Stimulated activated CD8-positive, alpha-beta memory T cell treated with anti-CD3 and anti-CD28 coated beads, Interleukin-7, amount 100 ng/mL, for 48 hours (primary cell): ENCODE measurements around the gene SLC12A3.
"Not testable (repeated sequence)": the region's sequence is repeated elsewhere in the genome, so short reads cannot be mapped to it uniquely, and the experiment has no call there.

ENCODE experiments used
- DNase-seq, 2 donors: peaks; one replicate each; pipeline ENCODE4 v3.0.0-alpha.2; 2020; ENCODE audit warnings: low read depth in 1 of 2; ENCODE audit errors: extremely low read depth in 1 of 2

The SLC12A3 gene

DNA sequence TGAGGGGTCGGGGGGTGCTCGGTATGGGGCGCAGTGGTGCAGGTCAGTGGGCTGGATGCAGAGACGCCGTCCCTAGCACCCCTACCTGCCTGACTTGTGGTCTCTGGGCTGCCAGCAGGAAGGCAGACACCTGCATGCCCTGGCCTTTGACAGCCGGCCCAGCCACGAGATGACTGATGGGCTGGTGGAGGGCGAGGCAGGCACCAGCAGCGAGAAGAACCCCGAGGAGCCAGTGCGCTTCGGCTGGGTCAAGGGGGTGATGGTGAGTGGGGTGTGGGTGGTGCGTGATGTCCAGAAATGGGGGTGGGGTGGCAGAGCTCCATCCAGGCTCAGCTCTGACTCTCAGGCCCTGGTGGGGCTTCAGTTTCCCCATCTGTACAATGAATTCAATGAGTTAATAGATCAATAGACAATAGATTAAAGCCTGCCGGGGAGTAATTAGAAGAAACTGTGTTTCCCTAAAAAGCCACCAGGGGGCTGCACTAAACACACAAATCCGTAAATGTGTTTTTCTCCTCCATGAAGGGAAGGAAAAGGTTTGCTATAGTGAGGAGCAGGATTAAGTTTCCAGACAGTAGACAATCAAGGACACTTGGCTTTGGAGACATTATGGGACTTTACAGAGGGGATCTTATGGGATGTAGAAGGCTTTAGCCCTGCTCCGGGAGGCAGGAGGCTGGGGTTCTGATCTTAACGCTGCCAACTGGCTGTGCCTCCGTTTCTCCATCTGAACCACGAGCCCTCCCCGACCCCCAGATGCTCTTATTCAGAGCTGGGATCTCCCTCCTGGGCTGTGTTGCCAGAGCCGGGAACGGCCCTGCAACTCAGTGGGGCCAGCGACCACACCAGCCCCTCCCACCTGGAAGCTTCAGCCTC is 2.2 kb downstream of the SLC12A3 start:
- no peak for DNase-seq

DNA sequence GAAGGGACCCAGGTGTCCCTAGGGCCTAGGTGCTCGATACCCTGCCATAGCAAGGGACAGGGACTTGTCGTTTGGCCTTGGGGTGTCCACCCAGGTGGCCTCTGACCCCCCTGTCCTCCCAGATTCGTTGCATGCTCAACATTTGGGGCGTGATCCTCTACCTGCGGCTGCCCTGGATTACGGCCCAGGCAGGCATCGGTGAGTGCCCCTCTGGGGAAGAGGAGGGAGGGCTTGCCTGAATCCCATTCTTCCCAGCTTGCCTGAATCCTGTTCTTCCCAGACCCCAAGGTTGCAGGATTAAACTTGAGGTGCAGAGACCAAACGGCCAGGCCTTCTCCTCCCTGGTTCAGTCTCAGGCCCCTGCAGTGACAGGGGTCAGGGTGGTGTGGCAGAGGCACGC is 3.2 kb downstream of the SLC12A3 start:
- DNase-seq = no peak

DNA sequence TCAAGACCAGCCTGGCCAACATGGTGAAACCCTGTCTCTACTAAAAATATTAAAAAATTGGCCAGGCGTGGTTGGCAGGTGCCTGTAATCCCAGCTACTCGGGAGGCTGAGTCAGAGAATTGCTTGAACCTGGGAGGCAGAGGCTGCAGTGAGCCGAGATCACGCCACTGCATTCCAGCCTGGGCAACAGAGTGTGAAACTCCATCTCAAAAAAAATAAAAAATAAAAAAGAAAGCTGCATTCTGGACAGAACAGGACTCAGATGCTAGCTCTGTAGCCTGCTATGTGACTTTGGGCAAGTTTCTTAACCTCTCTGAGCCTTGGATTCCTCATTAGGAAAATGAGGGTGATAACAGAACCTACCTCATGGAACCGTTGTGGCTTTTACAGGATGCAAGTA is 3.8 kb downstream of the SLC12A3 start:
- not testable (repeated sequence) for DNase-seq

DNA sequence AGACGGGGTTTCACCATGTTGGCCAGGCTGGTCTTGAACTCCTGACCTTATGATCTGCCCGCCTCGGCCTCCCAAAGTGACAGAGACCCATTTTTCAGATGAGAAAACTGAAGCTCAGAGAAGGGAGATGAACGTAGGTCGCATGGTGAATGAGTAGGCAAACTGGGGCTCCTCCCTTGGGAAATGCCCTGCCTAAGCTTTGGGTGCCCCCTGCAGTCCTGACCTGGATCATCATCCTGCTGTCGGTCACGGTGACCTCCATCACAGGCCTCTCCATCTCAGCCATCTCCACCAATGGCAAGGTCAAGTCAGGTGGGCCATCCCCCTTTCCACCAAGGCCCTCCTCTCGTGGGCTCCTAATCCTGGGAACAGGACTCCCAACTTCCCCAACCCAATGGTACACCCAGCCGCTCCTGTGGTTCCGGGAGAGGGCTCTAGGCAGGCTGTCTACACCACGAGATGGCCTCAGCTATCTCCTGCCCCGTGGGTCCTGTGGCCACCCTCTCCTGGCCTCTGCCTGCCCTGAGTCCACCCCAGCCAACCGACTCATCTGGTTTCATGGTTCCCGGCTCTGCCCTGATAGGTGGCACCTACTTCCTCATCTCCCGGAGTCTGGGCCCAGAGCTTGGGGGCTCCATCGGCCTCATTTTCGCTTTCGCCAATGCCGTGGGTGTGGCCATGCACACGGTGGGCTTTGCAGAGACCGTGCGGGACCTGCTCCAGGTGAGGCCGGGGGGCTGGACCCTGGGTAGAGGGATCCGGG is 4.7 kb downstream of the SLC12A3 start:
- peak in 1 of 2 donors; percentile 37 for DNase-seq

DNA sequence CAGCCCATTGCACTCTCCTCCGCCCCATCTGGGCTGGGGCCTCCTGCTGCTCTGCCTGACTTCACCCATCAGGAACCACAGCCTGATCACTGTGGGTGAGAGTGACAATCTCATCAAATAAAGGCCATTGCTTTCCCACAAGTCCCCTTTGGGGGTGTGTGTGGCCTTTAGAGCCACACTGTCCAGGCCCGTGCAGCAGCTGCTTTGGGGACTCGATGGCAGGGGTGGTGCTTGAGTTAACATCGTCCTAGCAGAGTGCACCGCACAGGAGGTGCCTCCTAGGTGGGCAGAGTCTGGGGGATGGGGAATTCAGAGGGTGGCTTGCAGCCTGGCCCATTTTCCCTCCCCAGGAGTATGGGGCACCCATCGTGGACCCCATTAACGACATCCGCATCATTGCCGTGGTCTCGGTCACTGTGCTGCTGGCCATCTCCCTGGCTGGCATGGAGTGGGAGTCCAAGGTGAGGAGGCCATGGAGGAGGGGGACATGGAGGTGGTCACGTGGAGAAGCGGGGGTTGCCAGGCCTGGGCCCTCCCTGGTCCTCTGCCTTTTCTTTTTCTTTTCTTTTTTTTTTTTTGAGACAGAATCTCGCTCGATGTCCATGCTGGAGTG is 5.4 kb downstream of the SLC12A3 start:
- DNase-seq = no peak

DNA sequence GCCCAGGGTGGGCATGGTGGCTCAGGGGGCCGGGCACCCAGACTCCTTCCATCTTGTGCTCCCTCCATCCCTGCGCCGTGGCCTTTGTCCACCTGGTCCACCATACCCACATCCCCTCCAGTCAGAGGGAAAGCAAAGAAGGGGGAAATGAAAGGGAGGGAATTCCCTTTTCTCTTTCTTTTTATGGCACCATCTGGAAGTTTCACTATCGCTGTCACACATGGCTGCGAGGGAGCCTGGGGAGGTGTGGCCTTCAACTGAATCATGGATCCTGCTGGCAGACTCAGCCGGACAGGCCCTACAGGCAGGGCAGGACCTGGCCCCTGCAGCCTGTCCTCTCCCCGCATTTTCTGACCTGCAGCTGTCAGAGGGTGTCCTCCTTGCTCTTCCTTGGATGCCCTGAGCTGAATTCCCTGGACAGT is 6.2 kb downstream of the SLC12A3 start:
- DNase-seq = no peak

DNA sequence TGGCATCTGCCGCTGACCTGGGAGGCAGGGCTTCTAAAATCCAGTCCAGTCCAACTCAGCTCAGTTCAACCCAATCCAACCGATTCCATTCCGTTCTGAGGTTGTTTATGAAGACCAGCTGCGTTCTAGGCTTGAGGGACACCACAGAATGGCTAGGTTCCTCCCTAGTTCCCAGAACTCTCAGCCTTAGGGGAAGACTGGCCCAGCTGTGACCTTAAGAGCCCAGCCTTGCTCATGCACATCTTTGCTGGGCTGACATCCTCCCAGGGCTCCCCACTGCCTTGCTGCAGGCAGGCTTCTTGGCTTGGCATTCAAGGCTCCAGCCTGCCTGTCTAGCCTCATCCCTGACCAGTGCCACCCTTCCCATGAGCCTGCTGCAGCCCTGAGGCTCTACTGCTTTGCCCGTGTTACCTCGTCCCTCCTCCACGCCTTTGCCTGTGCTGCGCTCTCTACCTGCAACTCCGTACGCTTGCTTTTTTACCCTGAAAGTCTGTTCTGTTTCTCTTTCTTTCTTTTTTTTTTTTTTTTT is 7.9 kb downstream of the SLC12A3 start:
- DNase-seq = no peak

DNA sequence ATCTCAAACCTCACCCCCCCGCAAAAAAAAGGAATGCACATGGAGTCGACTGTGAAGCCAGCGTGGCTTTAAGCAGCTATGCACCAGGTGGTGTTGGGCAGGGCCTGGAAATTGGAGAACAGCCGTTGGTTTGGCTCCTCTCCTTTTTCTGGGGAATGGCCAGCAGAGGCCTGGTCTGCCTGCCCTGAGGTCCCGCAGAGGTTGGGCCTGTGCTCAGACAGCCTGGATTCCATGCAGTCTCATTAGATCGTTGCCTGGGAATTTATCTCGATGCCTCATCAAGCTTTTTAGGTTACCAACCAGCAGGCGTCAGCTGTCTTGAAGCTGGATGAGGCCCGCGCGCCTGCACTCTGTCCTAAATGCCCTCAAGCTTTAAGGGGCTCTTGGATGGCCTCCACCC is 9.8 kb downstream of the SLC12A3 start:
- DNase-seq = no peak

DNA sequence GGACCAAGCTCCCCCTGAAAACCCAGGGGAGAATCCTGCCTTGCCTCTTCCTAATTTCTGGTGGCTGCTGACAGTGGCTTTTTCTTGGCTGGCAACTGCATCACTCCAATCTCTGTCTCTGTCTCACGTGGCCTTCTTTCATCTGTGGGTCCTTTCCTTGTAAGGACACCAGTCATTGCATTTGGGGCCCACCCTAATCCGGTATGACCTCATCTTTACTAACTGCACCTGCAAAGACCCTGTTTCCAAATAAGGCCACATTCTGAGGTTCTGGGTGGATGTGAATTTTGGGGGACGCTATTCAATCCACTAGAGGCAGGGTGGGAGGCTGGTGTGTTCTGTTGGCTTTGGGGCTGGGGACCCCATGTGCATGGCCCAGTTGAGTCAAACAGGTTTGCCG is 11.0 kb downstream of the SLC12A3 start:
- DNase-seq = no peak

DNA sequence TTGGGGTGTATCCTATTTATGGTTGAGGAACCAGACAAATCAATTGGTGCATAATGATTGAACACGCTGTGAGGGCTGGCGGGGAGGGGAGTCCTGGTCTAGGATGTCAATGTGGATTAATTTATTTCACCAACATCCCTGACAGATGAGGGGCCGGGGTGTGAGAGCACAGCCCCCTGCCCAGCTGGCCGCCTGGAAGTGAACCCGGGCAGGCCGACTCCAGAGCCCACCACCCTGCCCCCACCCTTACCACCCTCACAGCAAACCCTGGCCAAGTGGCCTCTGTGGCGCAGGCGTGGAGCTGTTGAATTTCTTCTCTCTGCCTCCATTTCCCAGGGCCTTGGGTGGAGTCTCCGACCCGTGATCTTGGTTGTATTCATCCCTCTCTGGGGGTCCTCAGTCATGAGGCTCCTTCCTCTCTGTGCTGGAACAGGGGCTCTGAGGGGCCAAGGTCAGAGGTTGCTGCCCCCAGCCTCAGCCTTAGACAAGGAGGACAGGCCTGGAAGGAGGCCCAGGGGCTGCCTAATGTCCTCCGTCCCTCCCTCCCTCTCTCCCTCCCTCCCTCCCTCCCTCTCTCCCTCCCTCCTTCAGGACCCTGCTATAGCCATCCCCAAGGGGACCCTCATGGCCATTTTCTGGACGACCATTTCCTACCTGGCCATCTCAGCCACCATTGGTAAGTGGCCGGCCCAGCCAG is 12.6 kb downstream of the SLC12A3 start:
- no peak for DNase-seq

DNA sequence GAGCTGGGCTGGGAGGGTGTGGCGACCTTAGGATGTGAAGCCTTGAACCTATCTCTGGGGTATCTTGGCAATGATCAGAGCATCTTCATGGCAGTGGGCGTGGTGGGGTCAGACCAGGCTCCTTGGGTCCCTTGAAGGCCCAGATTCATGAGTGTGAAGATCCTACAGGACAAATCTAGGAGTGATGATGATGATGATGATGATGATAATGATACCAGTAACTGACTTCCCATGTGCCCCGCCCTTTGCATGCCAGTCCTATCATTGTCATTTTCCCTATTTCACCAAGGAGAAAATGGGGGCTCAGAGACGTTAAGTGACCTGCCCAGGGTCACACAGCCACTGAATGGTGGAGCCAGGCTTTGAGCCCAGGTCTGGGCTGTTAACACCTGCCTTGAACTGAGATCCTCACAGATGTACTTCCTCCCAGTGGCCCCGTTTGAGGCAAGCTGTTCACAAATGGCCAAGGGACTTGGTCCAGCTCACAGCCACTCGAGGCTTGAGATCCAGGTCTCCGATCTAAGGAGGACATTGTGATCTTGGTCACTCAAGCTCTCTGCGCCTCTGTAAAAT is 13.4 kb downstream of the SLC12A3 start:
- DNase-seq = no peak

DNA sequence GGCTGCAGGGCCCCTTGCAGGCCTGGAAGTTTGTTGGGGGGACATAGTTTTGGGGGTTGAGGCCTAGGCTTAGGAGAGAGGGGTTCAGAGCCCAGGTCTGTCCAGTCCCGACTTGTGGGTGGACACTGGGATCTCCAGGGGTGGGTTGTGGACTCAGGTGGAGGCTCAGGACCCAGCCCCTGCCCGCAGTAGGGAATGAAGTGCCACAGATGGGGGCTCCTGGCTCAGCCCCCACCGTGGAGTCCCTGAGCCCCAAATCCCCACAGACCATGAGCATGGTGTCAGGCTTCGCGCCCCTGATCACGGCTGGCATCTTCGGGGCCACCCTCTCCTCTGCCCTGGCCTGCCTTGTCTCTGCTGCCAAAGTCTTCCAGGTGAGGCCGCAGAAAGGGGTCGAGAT is 14.3 kb downstream of the SLC12A3 start:
- no peak for DNase-seq

DNA sequence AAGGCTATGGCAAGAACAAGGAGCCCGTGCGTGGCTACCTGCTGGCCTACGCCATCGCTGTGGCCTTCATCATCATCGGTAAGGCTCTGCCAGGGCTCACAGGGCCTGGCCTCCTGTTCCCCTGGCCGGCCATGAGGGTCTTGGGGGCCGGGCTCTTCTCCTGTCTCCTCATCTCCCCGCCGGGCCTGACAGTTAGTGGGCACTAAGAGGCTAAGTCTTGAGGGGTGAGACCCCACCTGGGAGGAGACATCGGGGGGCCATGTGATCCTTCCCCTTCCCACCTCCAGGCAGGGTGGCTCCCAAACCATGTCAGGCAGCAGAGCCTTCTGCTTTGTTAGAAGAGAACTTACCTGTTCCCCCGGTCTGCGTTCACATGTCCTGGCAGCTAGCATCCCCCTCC is 15.2 kb downstream of the SLC12A3 start:
- no peak for DNase-seq

DNA sequence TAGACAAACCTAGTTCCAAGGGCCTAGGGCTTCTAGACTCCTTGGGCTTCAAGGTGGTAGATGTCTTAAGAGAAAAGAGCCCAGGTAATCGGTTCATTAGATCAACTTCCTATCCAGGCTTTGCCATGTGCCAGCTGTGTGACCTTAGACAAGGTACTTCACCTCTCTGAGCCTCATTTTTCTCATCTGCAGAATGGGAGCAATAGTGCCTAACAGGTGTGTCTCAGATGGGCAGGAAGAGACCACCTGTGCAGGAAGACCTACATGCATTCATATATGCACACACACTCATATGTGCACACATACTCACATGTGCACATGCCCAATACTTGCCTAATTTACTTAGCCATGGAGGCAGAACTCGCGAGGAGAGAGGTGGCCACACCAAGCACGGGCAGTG is 15.7 kb downstream of the SLC12A3 start:
- no peak for DNase-seq

DNA sequence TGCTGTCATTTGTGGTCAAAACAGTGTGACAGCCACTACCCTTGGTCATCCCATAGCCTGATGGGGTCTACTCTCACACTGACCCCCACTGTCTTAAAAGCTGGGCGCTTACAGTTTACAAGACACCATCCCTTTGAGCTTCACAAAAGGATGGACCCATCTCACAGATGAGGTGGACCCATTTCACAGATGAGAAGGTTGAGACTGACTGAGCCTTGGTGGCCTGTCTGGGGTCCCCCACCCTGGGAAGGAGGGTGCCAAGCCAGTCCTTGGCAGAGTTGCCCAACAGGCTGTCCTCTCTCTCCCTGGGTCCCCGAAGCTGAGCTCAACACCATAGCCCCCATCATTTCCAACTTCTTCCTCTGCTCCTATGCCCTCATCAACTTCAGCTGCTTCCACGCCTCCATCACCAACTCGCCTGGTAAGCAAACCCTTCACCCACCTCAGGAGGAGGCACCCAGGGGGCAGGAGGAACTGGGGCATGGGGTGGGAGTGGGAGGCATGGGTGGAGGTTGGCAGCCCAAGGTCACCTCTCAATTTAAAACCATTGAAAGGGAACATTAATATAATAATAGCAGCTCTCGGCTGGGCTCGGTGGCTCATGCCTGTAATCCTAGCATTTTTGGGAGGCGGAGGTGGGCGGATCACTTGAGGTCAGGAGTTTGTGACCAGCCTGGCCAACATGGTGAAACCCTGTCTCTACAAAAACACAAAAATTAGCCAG is 17.2 kb downstream of the SLC12A3 start:
- DNase-seq = no peak

DNA sequence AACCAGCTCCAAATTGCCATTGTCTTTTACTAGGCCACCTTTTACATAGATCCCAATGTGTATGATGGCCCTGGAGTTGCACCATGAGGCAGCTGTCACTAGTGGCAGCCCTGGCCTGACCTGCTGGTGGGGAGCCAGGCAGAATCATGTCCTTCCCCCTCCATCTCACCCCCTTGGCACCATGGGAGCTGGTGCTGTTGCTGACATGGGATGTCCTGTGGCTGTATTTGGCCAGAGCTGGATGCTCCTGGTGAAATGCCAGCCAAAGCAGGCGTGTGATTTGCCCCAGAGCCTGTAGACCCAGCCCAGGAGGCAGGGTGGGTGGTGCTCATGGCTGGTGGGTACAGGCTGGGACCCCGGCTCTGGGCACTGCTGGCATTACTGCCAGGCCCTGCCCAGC is 18.6 kb downstream of the SLC12A3 start:
- DNase-seq = no peak

DNA sequence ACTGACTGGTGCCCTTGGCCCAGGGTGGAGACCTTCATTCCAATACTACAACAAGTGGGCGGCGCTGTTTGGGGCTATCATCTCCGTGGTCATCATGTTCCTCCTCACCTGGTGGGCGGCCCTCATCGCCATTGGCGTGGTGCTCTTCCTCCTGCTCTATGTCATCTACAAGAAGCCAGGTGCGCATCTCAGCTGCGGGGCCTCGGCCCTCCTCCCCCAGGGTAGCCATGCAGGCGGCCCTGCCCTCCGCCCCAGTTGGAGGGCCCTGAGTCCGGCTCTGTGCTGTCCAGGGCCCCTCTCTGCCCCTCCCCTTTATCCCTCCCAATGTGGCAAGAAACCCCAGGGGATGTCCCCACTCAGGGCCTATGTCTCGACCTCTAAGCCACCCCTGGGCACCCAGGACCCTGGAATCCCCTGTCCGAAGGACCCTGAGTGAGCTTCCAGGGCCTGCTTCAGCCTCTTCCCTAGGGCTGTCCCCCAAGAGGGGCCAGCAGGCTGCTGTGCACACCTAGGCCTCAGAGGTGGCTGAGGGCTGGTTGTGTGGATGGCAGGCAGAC is 19.1 kb downstream of the SLC12A3 start:
- no peak for DNase-seq

DNA sequence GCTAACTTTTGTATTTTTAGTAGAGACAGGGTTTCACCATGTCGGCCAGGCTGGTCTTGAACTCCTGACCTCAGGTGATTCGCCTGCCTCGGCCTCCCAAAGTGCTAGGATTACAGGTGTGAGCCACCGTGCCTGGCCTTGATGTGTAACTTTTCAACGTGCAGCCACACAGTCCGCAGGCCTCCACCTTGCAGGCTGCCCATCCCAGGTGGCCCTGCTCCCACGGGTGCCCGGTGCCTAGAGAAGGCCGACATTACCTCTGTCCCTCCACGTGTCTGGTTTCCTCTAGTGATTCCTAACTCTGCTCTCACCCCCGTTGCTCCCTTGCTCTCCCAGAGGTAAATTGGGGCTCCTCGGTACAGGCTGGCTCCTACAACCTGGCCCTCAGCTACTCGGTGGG is 19.9 kb downstream of the SLC12A3 start:
- DNase-seq = not testable (repeated sequence)

DNA sequence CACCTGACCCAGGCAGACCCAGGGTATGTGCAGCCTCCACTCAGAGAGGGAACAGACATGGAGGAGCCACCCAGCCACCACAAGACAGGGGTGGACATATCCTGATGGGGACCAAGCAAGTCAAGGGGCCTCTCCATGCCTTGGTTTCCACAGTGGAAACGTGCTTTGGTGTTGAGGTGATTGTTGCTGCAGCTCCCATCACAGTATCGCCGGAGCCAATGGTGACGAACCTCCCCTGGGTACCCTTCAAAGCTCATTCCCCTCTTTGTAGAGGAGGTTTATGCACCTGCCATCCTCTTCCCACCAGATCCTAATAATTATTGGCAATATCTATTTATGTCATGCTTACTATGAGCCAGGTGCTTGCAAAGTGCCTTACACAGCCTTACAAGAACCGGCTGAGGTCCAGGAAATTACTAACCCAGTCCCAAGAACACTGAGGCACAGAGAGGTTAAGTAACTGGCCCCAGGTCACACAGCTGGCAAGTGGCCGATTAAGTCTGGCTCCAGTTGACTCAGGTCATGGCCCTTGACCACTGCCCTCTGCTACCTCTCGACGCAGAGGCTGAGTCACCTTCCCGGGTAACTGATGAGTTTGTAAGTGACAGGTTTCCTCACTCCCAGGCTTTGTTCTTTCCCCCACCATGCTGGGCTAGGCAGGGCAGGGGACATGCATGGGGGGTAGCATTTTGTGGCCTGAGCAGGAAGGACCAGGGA is 20.6 kb downstream of the SLC12A3 start:
- no peak for DNase-seq
